H1 (cell line): Measurements from ENCODE around the gene EGR2. TPM values are rescaled to one million over a fixed set of nuclear protein-coding genes. Genes with fewer than 3 reads are reported as not detected.

Experiments
- CTCF ChIA-PET: fragments of 300-600 bp; sonication (Branson Sonifier 250); formaldehyde crosslinking; loops from one replicate; lab custom pipeline; 2021; ENCODE audit not compliant: partially characterized antibody; lab: Charles Lee
- POLR2A ChIA-PET: fragments of 300-600 bp; sonication (Branson Sonifier 250); formaldehyde crosslinking; loops from one replicate; lab custom pipeline; 2021; ENCODE audit warnings: inconsistent platforms; ENCODE audit not compliant: partially characterized antibody; lab: Charles Lee
- DNase-seq, 2 experiments: peaks; one replicate each; pipeline versions ENCODE4 v3.0.0 to v3.0.0-alpha.2; 2010 to 2022; ENCODE audit warnings: low spot score in 2 of 2, low read depth in 1 of 2, mixed read lengths in 1 of 2
- FAIRE-seq: peaks from 2 replicates; lab custom pipeline; 2011; peaks lifted over from hg19 to GRCh38; lab: Jason Lieb, UNC
- H2AFZ ChIP-seq: 2 replicates; pipeline ENCODE4 v1.8.1; 2012; ENCODE audit warnings: low read length, inconsistent platforms
- H2AK5ac ChIP-seq: 2 replicates; pipeline ENCODE4 v1.6.1; 2013; ENCODE audit warnings: low read depth, low read length
- H2BK120ac ChIP-seq: replicated peaks from 2 replicates; pipeline ENCODE3; 2013; ENCODE audit warnings: low read depth, low read length, inconsistent platforms
- H2BK12ac ChIP-seq: 2 replicates; pipeline ENCODE4 v1.6.1; 2013; ENCODE audit warnings: low read depth, low read length
- H2BK15ac ChIP-seq: 2 replicates; pipeline ENCODE4 v1.6.1; 2013; ENCODE audit warnings: low read length
- H2BK20ac ChIP-seq: 2 replicates; pipeline ENCODE4 v1.6.1; 2013; ENCODE audit warnings: low read length
- H2BK5ac ChIP-seq: 2 replicates; pipeline ENCODE4 v1.6.1; 2013; ENCODE audit warnings: low read depth, low read length
- H3K14ac ChIP-seq: 2 replicates; pipeline ENCODE4 v1.6.1; 2013; ENCODE audit warnings: inconsistent platforms; ENCODE audit not compliant: insufficient read length
- H3K18ac ChIP-seq: 2 replicates; pipeline ENCODE4 v1.6.1; 2013; ENCODE audit warnings: low read length; ENCODE audit errors: extremely low read depth
- H3K23ac ChIP-seq: 2 replicates; pipeline ENCODE4 v1.6.1; 2013; ENCODE audit warnings: inconsistent platforms; ENCODE audit not compliant: insufficient read length
- H3K23me2 ChIP-seq: 2 replicates; pipeline ENCODE4 v1.6.1; 2013; ENCODE audit warnings: low read depth, low read length
- H3K27ac ChIP-seq: 2 replicates; pipeline ENCODE4 v1.6.1; 2011; ENCODE audit warnings: low read depth, low read length, inconsistent platforms
- H3K27me3 ChIP-seq, 4 experiments: replicated peaks in 1 of 4; 1 replicate in 1 of 4; 2 replicates in 3 of 4; pipeline versions ENCODE4 v1.6.1 to v1.8.1; 2011 to 2013; ENCODE audit warnings: low read length in 3 of 4, mild to moderate bottlenecking in 3 of 4, inconsistent platforms in 2 of 4, mixed read lengths in 2 of 4, moderate library complexity in 1 of 4; ENCODE audit not compliant: control insufficient read depth in 3 of 4, insufficient read depth in 3 of 4; ENCODE audit errors: extremely low read depth in 1 of 4
- H3K36me3 ChIP-seq, 4 experiments: 2 replicates each; pipeline versions ENCODE4 v1.6.1 to v1.8.1; 2011 to 2013; ENCODE audit warnings: mild to moderate bottlenecking in 4 of 4, low read length in 3 of 4, moderate library complexity in 2 of 4, control low read depth in 1 of 4, inconsistent platforms in 1 of 4; ENCODE audit not compliant: insufficient read depth in 4 of 4, control insufficient read depth in 2 of 4
- H3K4ac ChIP-seq: replicated peaks from 2 replicates; pipeline ENCODE3; 2013; ENCODE audit warnings: low read length, low read depth, mixed read lengths, inconsistent platforms; ENCODE audit not compliant: insufficient read length
- H3K4me1 ChIP-seq, 4 experiments: replicated peaks in 1 of 4; 1 replicate in 1 of 4; 2 replicates in 3 of 4; pipeline versions ENCODE4 v1.6.1 to v1.8.1; 2011 to 2013; ENCODE audit warnings: low read length in 3 of 4, inconsistent platforms in 2 of 4, mixed read lengths in 1 of 4; ENCODE audit not compliant: insufficient read depth in 4 of 4, control insufficient read depth in 3 of 4
- H3K4me2 ChIP-seq, 2 experiments: 2 replicates each; pipeline versions ENCODE4 v1.6.1 to v1.8.1; 2011 to 2013; ENCODE audit warnings: low read depth in 2 of 2, low read length in 2 of 2, control low read depth in 1 of 2, inconsistent platforms in 1 of 2, mild to moderate bottlenecking in 1 of 2; ENCODE audit not compliant: insufficient read depth in 1 of 2
- H3K4me3 ChIP-seq, 4 experiments: fragments of 200-600, 300-600 bp in 1 of 4; sonication (generic), shearing (Covaris generic), sonication (Bioruptor Twin) in 1 of 4; 2 replicates each; pipeline versions ENCODE4 v1.5.1 to v1.8.1; 2011 to 2016; ENCODE audit warnings: low read length in 4 of 4, low read depth in 3 of 4, control low read depth in 2 of 4, inconsistent platforms in 2 of 4, mild to moderate bottlenecking in 2 of 4, mixed read lengths in 1 of 4, moderate library complexity in 1 of 4; ENCODE audit not compliant: insufficient read depth in 2 of 4; ENCODE audit errors: extremely low read depth in 1 of 4
- H3K56ac ChIP-seq: replicated peaks from 2 replicates; pipeline ENCODE3; 2013; ENCODE audit warnings: low read depth, mild to moderate bottlenecking, mixed read lengths, low read length, inconsistent platforms; ENCODE audit not compliant: insufficient read length
- H3K79me1 ChIP-seq: 2 replicates; pipeline ENCODE4 v1.6.1; 2013; ENCODE audit warnings: low read depth, low read length, control low read depth
- H3K79me2 ChIP-seq, 2 experiments: 2 replicates each; pipeline versions ENCODE4 v1.6.1 to v1.8.1; 2012 to 2013; ENCODE audit warnings: low read length in 2 of 2, mild to moderate bottlenecking in 2 of 2, inconsistent platforms in 1 of 2; ENCODE audit not compliant: insufficient read depth in 2 of 2, control insufficient read depth in 1 of 2
- H3K9ac ChIP-seq, 4 experiments: replicated peaks in 1 of 4; 1 replicate in 1 of 4; 2 replicates in 3 of 4; pipeline versions ENCODE4 v1.6.1 to v1.8.1; 2011 to 2013; ENCODE audit warnings: low read depth in 3 of 4, low read length in 3 of 4, control low read depth in 2 of 4, mild to moderate bottlenecking in 2 of 4, moderate library complexity in 2 of 4, inconsistent platforms in 1 of 4; ENCODE audit errors: extremely low read depth in 1 of 4
- H3K9me3 ChIP-seq, 2 experiments: 2 replicates each; pipeline versions ENCODE4 v1.6.1 to v1.8.1; 2012 to 2013; ENCODE audit warnings: mild to moderate bottlenecking in 2 of 2, moderate library complexity in 2 of 2, control low read depth in 1 of 2, inconsistent platforms in 1 of 2, low read depth in 1 of 2, low read length in 1 of 2, mixed read lengths in 1 of 2; ENCODE audit not compliant: insufficient read depth in 2 of 2
- H4K20me1 ChIP-seq, 2 experiments: replicated peaks in 1 of 2; 2 replicates each; pipeline versions ENCODE3 to v1.8.1; 2011 to 2013; ENCODE audit warnings: inconsistent platforms in 2 of 2, low read length in 2 of 2, mild to moderate bottlenecking in 1 of 2; ENCODE audit not compliant: insufficient read depth in 2 of 2, control insufficient read depth in 1 of 2
- H4K5ac ChIP-seq: 2 replicates; pipeline ENCODE4 v1.6.1; 2013; ENCODE audit warnings: low read length, low read depth, mixed read lengths, inconsistent platforms; ENCODE audit not compliant: insufficient read length
- H4K8ac ChIP-seq: 2 replicates; pipeline ENCODE4 v1.8.0; 2013; ENCODE audit warnings: mild to moderate bottlenecking, moderate library complexity, low read length, inconsistent platforms; ENCODE audit not compliant: insufficient read depth; ENCODE audit errors: extremely low read depth
- H4K91ac ChIP-seq: replicated peaks from 2 replicates; pipeline ENCODE3; 2013; ENCODE audit warnings: low read length, mixed read lengths, inconsistent platforms; ENCODE audit not compliant: insufficient read length
- EZH2 ChIP-seq: fragments of 200-600 bp; sonication (generic); IDR thresholded peaks from 2 replicates; pipeline ENCODE4 v1.7.1; 2012; ENCODE audit warnings: low read depth, mild to moderate bottlenecking, moderate library complexity, low read length, inconsistent platforms; ENCODE audit not compliant: severe bottlenecking
- SIN3A ChIP-seq, 2 experiments: IDR thresholded peaks in 1 of 2; conservative IDR thresholded peaks in 1 of 2; 2 replicates each; pipeline ENCODE4 v1.6.1; 2011 to 2012; ENCODE audit warnings: low read length in 2 of 2, improper control_type of control experiment in 1 of 2, low read depth in 1 of 2, mild to moderate bottlenecking in 1 of 2
- TAF7 ChIP-seq: optimal IDR thresholded peaks from 2 replicates; pipeline ENCODE3; 2011; ENCODE audit warnings: low read depth, mild to moderate bottlenecking, inconsistent platforms, low read length, moderate library complexity, borderline replicate concordance
- WGBS, 2 experiments: shearing (Covaris generic) in 1 of 2; methylation state at CpG; one replicate each; pipeline versions ENCODE4 v1.1.6 to v1.1.7; 2013 to 2015; ENCODE audit warnings: low lambda C conversion rate in 2 of 2, mixed read lengths in 2 of 2, inconsistent platforms in 1 of 2, low coverage in 1 of 2, missing lambda C conversion rate in 1 of 2; ENCODE audit not compliant: insufficient replicate concordance in 2 of 2, insufficient coverage in 1 of 2, insufficient read length in 1 of 2; ENCODE audit errors: extremely low coverage in 1 of 2, missing lambda C conversion rate in 1 of 2; 5-methylcytosine and 5-hydroxymethylcytosine counted together
- polyA plus RNA-seq, 7 experiments: library from polyadenylated mRNA; depleted of rRNA in 3 of 7; stranded (reverse) in 5 of 7; unstranded in 2 of 7; fragments of >200 nt in 5 of 7; fragments of 200-250 nt in 2 of 7; gene quantifications; 1 replicate in 5 of 7; 2 replicates in 1 of 7; 4 replicates in 1 of 7; pipeline versions ENCODE4 v1.2.1 to v1.2.3, GENCODE V29; 2011 to 2013; ENCODE audit warnings: missing spikeins in 2 of 7, mixed read lengths in 2 of 7
- total RNA-seq: library from RNA; stranded (reverse); fragmentation: NEBNext Ultra II Directional; extraction: Animal tissue kit (Norgen Biotek cat#: 25700); gene quantifications from 2 replicates; pipeline ENCODE4 v1.2.1, GENCODE V29; 2021

EGR2 gene
- total and polyA plus RNA-seq, 2 of the 8 experiments (the other 6 are each of a cell fraction or from before 2014, with no cell fraction given) = 1.3 to 2.1 TPM

- CTCF ChIA-PET = interaction anchor here (0.6 to 3.9 kb wide), 3 partner anchors 9 to 379 kb away, joined by 3 to 19 read pairs (median 3); no protein-coding TSS in a partner anchor
- Histone ChIP-seq H2BK12ac (no peak overlapping the region), H2AFZ (no peak overlapping the region), H3K79me1 (no peaks in the 10 kb centered on the region), H2BK15ac (no peak overlapping the region), H2BK5ac (no peak overlapping the region), H4K91ac (no peak overlapping the region), H4K8ac (no peak overlapping the region), H3K4ac (no peak overlapping the region), H4K20me1 (no peaks in the 10 kb centered on the region), H2BK120ac (no peak overlapping the region), H3K79me2 (no peaks in the 10 kb centered on the region), H3K4me2 (no peak overlapping the region), H3K23ac (no peak overlapping the region), H3K27me3 (no peaks in the 10 kb centered on the region), H2AK5ac (no peak overlapping the region), H3K9me3 (no peaks in the 10 kb centered on the region), H3K14ac (no peak overlapping the region), H2BK20ac (no peak overlapping the region), H3K18ac (no peak overlapping the region), H4K5ac (no peak overlapping the region), H3K27ac (no peak overlapping the region), H3K23me2 (no peaks in the 10 kb centered on the region), H3K4me1 (no peaks in the 10 kb centered on the region; a peak in 2 of 7 replicates), H3K36me3 (no peaks in the 10 kb centered on the region), H3K56ac (no peak overlapping the region), H3K9ac (no peak overlapping the region), H3K4me3 (no peak overlapping the region)
- POLR2A ChIA-PET = no interaction called here
- WGBS, 2 experiments = 80% methylated on average over 4 of the region's 4 CpGs; no CpG with 5 or more reads in 1 of the 2 experiments
- FAIRE-seq = no peak
- no peak for DNase-seq
- no peak for TF ChIP-seq EZH2
- no peak for TF ChIP-seq TAF7
- no peak for TF ChIP-seq SIN3A (conservative IDR thresholded peaks at IDR 0.05 in 1 of 2, IDR thresholded peaks at IDR 0.05 in 1 of 2; ENCODE audit: low read depth in 1 of 2, low read length in 2 of 2)
Measured at GRCh38 chr10:62860946-62861345, 44.8 kb upstream of the EGR2 start.
